ENCODE measurements around the gene ITPR3. TPM values are rescaled to one million over a fixed set of nuclear protein-coding genes. Genes with fewer than 3 reads are reported as not detected.

Gene ITPR3
- total and polyA plus RNA-seq, 2 donors (not counting 3 experiments of a cell fraction or from before 2014, with no cell fraction given): 28.8 to 52.2 TPM

DNA sequence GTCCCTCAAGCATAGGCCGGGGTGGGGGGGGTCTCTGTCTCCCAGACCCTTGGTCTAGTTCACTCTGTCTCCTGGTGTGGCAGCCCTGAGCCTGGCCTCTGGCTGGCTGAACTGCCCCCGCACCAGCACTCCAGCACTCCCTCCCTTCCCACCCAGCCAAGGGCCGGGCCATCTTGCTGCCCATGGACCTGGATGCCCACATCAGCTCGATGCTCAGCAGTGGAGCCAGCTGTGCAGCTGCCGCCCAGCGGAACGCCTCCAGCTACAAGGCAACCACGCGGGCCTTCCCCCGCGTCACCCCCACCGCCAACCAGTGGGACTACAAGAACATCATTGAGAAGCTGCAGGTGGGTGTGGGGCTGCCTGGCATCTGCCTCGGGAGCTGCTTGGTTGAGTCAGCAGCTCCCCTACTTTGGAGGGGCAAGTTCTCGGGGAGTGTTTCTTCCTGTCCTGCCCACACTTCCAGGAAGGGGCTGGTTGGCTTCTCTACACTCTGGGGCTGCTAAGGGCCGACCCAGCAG is 62.0 kb downstream of the ITPR3 start:
- intact Hi-C loops (cut with micrococcal nuclease) (no loop called here), dilution Hi-C loops (cut with MboI; ENCODE audit: extremely low pct_ligation_motif_present, low sequenced_read_pairs) (no loop called here)
- ChIA-PET CTCF (interaction anchor here (0.8 to 3.5 kb wide), 6 partner anchors 10 to 93 kb away, joined by 3 to 10 read pairs (median 5); no protein-coding TSS in a partner anchor), POLR2A (no interaction called here)
- Histone ChIP-seq H3K36me3 (ENCODE audit: control insufficient read depth in 2 of 2, extremely low read depth in 1 of 2, insufficient read depth in 2 of 2, low read length in 2 of 2) (peaks cover 4 to 60% of the 10 kb centered on the region in 2 experiments), H3K9me1 (replicated peaks; ENCODE audit: control insufficient read depth, extremely low read depth, insufficient read depth, low read length) (no peaks in the 10 kb centered on the region), H3K9me3 (replicated peaks; ENCODE audit: control insufficient read depth, insufficient read depth, low read length) (no peaks in the 10 kb centered on the region), H3K4me3 (replicated peaks in 1 of 3; ENCODE audit: insufficient read depth in 1 of 3, low read depth in 1 of 3, low read length in 3 of 3) (no peak overlapping the region), H3K4me2 (ENCODE audit: insufficient read depth, low read length) (no peak overlapping the region), H4K20me1 (replicated peaks; ENCODE audit: control insufficient read depth, extremely low read depth, insufficient read depth, low read length) (no peaks in the 10 kb centered on the region), H3K4me1 (ENCODE audit: control insufficient read depth, extremely low read depth, insufficient read depth, low read length) (no peaks in the 10 kb centered on the region), H3K9ac (replicated peaks; ENCODE audit: extremely low read depth, insufficient read depth, low read length) (no peak overlapping the region), H2AFZ (ENCODE audit: low read depth, low read length) (no peak overlapping the region), H3K79me2 (ENCODE audit: control insufficient read depth, insufficient read depth, low read length) (no peaks in the 10 kb centered on the region), H3K27me3 (ENCODE audit: control insufficient read depth in 2 of 2, insufficient read depth in 2 of 2, low read length in 2 of 2) (no peaks in the 10 kb centered on the region), H3K27ac (ENCODE audit: insufficient read depth, low read depth, low read length) (no peak overlapping the region)
- TF ChIP-seq, protein P1, sequence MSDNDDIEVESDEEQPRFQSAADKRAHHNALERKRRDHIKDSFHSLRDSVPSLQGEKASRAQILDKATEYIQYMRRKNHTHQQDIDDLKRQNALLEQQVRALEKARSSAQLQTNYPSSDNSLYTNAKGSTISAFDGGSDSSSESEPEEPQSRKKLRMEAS (IDR thresholded peaks at IDR 0.05; ENCODE audit: insufficient read depth, insufficient read length): no peak
- no peak for TF ChIP-seq POLR2A (IDR thresholded peaks at IDR 0.05; ENCODE audit: low read depth, low read length)
- TF ChIP-seq, protein P2, sequence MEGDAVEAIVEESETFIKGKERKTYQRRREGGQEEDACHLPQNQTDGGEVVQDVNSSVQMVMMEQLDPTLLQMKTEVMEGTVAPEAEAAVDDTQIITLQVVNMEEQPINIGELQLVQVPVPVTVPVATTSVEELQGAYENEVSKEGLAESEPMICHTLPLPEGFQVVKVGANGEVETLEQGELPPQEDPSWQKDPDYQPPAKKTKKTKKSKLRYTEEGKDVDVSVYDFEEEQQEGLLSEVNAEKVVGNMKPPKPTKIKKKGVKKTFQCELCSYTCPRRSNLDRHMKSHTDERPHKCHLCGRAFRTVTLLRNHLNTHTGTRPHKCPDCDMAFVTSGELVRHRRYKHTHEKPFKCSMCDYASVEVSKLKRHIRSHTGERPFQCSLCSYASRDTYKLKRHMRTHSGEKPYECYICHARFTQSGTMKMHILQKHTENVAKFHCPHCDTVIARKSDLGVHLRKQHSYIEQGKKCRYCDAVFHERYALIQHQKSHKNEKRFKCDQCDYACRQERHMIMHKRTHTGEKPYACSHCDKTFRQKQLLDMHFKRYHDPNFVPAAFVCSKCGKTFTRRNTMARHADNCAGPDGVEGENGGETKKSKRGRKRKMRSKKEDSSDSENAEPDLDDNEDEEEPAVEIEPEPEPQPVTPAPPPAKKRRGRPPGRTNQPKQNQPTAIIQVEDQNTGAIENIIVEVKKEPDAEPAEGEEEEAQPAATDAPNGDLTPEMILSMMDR (IDR thresholded peaks at IDR 0.05; ENCODE audit: extremely low read depth in 1 of 2, insufficient read depth in 1 of 2, low read depth in 1 of 2, low read length in 2 of 2): no peak
- no peak for DNase-seq (ENCODE audit: low read depth, low spot score)
- BruUV-seq (replicated peaks): no TSS peak
- no peak for FAIRE-seq

DNA sequence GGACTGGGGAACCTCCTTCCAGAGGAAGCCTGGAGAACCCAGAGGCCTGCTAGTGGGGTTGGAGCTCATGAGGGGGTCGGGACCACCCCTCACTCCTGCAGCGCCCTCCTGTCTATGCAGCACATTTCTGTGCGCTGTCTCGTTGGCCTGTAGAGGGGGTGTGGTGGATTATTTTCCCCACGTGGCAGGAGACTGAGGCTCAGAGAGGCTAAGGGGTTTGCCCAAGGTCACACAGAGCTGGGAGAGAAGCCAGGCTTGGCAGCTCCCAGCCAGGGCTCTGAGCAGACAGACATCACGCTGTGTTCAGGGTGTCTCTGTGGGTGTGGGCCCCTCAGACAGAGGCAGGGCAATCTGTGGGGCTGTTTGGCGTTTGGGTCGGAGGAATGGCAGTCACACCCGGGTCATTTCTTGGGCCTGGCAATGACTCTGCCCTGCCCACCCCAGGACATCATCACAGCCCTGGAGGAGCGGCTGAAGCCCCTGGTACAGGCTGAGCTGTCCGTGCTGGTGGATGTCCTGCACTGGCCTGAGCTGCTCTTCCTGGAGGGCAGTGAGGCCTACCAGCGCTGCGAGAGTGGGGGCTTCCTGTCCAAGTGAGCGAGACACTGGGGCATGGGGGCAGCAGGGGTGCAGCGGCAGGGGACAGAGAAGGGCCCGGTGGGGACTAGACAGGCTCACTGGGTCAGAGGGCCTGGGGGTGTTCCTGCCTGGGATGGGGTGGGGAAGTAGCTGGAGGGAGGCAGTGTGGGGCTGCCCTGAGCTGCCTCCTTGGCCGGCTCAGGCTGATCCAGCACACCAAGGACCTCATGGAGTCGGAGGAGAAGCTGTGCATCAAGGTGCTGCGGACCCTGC is 62.7 kb downstream of the ITPR3 start:
- DNase-seq (ENCODE audit: low read depth, low spot score): no peak
- H3K9me1 ChIP-seq (replicated peaks; ENCODE audit: control insufficient read depth, extremely low read depth, insufficient read depth, low read length): no peaks in the 10 kb centered on the region
- H3K9me3 ChIP-seq (replicated peaks; ENCODE audit: control insufficient read depth, insufficient read depth, low read length): no peaks in the 10 kb centered on the region
- dilution Hi-C loops (cut with MboI; ENCODE audit: extremely low pct_ligation_motif_present, low sequenced_read_pairs): no loop called here
- ChIA-PET CTCF (interaction anchor here (0.8 to 3.5 kb wide), 5 partner anchors 11 to 94 kb away, joined by 3 to 10 read pairs (median 5); no protein-coding TSS in a partner anchor), POLR2A (no interaction called here)
- intact Hi-C loops (cut with micrococcal nuclease): no loop called here
- no peaks in the 10 kb centered on the region for H3K79me2 ChIP-seq (ENCODE audit: control insufficient read depth, insufficient read depth, low read length)
- no peak overlapping the region for H2AFZ ChIP-seq (ENCODE audit: low read depth, low read length)
- H3K4me2 ChIP-seq (ENCODE audit: insufficient read depth, low read length): no peak overlapping the region
- no peak overlapping the region for H3K27ac ChIP-seq (ENCODE audit: insufficient read depth, low read depth, low read length)
- FAIRE-seq: no peak
- H3K27me3 ChIP-seq (ENCODE audit: control insufficient read depth in 2 of 2, insufficient read depth in 2 of 2, low read length in 2 of 2): no peaks in the 10 kb centered on the region
- H3K4me1 ChIP-seq (ENCODE audit: control insufficient read depth, extremely low read depth, insufficient read depth, low read length): no peaks in the 10 kb centered on the region
- no peak overlapping the region for H3K4me3 ChIP-seq (replicated peaks in 1 of 3; ENCODE audit: insufficient read depth in 1 of 3, low read depth in 1 of 3, low read length in 3 of 3)
- no peak for TF ChIP-seq EZH2 (IDR thresholded peaks at IDR 0.05; ENCODE audit: borderline replicate concordance, low read depth, low read length, severe bottlenecking)
- no peak for TF ChIP-seq FOS (IDR thresholded peaks at IDR 0.05; ENCODE audit: borderline replicate concordance, insufficient read depth, low read length)
- no peak for TF ChIP-seq POLR2AphosphoS5 (IDR thresholded peaks at IDR 0.05; ENCODE audit: insufficient read depth, low read depth, low read length)
- peaks cover 4 to 61% of the 10 kb centered on the region in 2 experiments for H3K36me3 ChIP-seq (ENCODE audit: control insufficient read depth in 2 of 2, extremely low read depth in 1 of 2, insufficient read depth in 2 of 2, low read length in 2 of 2)
- BruUV-seq (replicated peaks): no TSS peak
- no peaks in the 10 kb centered on the region for H4K20me1 ChIP-seq (replicated peaks; ENCODE audit: control insufficient read depth, extremely low read depth, insufficient read depth, low read length)
- no peak overlapping the region for H3K9ac ChIP-seq (replicated peaks; ENCODE audit: extremely low read depth, insufficient read depth, low read length)

All from endothelial cell of umbilical vein (primary cell).